HG02885 (cell line): ENCODE results near the gene LRRC32.
"Not testable (repeated sequence)": the region's sequence is repeated elsewhere in the genome, so short reads cannot be mapped to it uniquely, and the experiment has no call there.

Source experiments
- ATAC-seq: cut with Tn5 transposase; IDR thresholded peaks from one replicate; pipeline ENCODE4 v1.9.1; 2021; ENCODE audit warnings: mild to moderate bottlenecking; ENCODE audit not compliant: unreplicated experiment, poor library complexity

LRRC32 gene

DNA sequence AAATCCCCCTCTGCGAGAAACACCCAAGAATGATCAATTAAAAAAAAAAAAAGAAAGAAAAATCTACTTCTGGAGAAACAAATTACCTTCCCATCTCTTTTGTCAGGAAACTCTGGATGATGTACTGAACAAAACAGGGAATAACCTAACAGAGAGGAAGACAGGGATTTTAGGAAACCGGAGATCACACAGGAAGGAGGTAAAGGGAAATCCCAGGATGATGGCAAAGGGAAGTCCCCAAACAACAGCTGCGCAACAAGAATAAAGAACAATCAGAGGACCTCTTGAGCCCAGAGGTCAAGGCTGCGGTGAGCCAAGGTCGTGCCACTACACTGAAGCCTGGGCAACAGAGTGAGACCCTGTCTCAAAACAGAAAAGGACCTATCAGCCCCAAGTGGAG, 50.7 kb downstream of the LRRC32 start:
- ATAC-seq, result not testable (repeated sequence)

DNA sequence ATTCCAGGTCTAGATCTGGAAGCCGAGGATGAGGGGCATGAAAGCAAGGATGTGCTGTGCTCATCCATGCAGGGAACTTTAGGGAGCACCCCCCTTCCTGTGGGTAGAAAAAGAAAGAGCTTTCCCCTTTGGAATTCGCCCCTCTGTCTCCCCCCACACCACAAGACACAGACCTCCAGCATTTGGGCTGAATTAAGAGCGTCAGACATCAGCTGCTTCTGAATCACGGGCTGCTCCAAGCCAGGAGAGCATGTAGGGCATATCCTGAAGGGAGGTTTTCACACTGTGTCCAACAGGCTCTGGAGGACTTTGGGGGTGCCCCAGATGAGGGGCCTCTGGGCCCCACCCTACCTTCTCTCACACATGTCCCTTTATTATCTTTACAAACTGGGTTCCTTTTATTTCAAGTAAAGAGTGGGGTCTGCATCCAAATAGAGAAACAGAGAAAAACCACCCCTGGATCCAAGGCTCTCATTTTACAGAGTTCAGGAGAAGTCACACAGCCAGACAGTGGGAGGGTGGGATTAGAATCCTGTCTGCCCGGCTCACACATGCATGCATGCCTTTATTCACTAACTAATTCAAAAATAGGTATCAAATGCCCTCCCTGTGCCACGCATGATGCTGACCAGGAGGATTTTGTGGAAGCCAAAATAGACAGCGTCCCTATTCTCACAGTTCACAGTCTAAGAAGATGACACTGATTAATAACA, 52.8 kb downstream of the LRRC32 start:
- no peak for ATAC-seq

DNA sequence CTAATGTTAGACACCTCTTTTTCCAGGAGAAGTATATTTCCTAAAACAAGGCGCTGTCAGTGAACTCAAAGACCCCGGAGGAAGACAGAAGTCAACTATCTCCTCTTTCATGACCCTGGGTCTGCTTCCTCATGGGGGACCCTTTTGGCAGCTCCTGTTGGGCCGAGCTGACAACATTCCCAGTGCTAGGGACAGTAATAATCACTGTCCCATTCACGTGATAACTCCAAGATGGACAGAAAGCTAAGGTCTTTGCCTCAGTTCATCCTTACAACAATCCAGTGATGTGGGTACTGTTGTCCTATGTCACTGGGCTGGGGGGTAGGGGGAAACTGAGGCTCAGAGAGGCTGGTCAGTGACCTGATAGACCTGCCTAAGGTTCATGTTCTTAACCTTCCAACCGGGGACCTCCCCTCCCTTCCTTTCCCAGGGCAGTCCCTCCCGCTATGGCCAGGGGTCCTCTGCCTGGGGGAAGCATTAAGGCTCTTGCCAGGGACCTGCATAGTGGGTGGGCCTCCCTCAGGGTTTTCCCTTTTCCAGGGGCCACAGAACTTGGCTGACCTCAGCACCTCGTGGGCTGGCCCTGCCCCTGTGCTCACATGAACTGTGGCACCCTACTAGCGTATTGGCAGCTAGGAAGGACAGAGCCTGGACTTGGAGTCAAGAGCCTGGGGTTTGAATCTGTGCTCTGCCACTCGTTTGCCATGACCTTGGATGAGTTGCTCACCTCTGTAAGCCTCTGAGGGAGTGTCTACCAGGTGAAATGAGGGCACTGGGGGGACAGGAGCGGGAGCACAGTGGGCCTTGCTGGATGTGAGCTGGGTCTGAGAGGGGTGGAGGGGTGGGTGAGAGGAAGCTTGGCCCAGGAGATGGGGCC, 53.6 kb downstream of the LRRC32 start:
- no peak for ATAC-seq

DNA sequence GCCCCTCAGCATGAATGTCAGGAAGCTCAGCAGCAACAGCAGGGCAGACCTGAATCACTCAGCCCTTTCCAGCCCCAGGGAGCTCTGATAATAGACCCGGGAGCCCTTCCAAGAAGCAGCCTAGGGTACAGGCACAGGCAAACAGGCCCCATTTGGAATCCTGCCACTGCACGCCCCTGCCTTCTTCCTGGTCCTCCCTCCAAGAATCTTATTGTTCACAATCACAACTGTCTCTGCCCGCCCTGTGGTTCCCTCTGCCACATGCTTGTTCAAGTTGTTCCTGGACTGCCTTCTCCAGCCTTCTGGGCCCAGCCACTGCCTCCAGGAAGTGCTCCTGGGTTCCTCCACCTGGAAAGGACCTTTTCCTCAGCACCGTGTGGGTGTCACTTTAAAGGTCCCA, 54.6 kb downstream of the LRRC32 start:
- ATAC-seq, result no peak

DNA sequence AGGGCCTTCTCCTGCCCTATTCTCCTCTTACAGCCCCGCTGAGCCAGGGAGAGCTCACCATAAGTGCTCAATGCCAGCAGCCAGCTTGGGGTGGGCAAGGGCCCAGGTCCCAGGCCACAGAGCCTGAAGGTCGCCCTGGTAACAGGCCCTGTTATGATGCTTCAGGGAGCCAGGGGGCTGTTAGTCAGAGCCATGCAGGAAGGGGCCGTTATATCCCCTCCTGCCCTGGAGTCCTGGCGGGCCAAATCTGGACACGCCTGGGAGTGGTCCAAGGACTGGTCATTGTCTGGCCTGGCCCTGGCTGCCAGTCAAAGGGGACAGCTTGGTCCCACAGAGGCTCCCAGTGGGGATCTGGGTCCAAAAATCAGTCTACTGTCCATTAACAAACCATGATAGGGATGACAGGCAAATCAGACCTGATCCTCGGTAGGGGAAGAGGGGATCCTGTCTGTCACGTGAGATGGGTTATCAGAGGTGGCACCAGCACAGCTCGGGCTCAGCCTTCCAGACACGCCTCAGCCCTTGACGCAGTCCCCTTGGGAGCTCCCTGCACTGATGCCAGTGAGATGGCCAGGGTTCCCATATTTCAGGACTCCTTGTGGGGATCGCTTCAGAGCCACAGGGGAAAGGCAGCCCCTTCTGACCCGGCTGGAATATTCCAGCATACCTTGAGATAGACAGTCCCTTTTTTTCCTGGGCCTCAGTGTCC, 55.9 kb downstream of the LRRC32 start:
- no peak for ATAC-seq

DNA sequence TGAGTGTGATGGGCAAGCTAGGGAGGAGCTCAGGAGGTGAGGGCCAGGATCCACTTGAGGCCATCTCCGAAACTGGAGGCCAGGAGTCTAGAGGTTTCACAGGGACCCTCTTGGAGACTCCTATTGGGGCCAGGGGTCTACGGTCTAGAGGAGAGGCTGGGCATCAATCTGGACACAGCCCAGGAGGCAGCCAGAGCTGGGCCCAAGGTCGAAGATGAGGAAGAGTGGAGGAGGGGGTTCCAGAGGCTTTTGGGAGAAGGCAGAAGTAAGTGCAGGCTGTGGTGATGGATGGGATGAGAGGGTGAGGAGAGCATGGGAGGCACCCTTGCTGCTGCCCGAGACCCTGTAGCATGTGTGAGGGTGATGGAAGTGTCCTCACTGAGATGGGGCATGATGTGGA, 56.6 kb downstream of the LRRC32 start:
- ATAC-seq, result no peak

DNA sequence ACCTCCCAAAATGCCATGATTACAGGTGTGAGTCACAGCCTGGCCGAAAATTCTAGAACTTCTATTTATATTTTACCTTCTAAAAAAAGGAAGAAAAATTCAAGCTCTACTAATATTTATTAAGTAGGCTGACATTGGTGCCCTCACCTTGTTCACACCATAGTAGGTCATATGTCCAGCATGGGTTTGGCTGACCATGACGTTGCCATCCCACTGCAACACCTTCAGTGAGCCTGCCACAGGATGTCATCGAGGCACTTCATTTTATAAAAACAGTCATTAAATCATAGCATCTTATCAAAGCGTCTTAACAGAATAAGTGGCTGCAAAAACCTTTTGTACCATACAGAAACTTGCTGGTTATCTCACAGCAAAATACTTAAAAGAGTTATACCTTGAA, 58.3 kb downstream of the LRRC32 start:
- no peak for ATAC-seq

DNA sequence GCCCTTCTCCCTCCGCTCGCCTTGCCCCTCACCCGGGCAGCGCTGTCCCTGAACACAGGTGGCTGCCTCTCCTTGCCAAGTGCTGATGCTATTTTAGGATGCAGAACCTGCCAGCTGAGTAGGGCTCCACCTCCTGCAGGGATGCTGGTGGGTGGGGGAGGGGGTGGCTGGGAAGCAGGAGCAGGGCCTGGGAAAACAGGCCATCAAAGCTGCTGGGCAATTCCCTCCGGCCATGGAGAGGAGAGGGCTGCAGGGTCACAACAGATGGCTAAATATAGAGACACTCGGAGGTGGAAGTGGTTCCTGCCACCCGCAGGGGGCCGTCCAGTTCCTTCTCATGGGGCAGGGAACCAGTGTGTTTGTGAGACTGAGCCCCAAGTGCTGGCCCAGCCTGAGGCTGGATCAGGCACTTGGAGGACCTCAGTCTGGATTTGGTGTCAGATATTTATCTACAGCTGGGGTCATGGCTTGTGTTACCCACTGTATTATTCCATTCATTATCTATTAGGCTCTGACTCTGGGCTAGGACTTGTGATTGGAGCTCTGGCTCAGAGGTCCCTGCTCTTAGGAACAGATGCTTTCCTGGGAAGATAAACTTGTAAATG, 59.6 kb downstream of the LRRC32 start:
- no peak for ATAC-seq

DNA sequence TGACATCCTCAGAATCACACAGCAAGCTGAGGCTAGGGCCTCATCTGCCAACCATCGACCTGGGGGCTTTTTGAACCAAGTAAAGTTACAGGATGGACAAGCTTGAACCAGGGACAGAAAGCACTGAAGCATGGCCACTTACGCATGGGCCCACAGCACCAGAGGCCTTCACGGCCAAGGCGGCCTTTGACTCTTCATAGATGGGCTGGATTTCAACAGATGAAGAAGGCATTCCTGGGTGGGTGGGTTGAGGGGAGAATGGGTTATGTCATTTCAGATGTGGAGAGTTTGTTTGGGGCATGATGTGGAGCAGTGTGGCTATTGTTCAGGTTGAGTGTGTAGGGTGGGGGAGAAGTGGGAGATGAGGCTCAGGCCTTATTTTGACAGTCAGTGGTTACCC, 60.2 kb downstream of the LRRC32 start:
- no peak for ATAC-seq

DNA sequence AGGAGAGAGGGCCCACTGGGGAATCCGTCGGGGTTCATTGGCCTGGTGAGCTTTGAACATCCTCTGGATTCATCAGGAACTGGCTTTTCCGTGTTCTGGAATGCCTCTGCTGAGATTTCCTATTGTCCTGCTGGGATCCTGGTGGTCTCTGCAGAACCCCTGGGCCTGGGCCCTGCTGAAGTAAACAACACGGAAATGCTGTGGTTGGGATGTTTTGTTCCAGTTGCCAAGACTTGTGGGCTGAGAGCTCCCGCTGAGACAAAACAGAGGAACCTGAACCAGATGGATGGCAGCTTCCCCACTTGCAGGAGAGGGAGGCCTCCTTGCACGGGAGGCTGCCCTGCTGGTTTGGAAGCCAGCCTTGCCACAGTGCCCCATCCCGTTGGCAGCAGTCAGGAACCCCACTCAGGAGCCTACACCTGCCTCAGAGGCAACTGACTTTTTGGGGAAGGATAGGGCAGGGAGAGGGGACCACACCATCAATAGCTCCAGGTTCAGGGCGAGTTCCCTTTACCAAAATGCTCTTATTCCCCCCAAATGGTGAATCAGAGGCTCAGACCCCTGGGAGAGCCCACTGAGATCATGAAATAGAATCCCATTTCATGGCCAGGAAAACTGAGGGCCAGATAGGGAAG, 60.7 kb downstream of the LRRC32 start:
- ATAC-seq, result no peak

DNA sequence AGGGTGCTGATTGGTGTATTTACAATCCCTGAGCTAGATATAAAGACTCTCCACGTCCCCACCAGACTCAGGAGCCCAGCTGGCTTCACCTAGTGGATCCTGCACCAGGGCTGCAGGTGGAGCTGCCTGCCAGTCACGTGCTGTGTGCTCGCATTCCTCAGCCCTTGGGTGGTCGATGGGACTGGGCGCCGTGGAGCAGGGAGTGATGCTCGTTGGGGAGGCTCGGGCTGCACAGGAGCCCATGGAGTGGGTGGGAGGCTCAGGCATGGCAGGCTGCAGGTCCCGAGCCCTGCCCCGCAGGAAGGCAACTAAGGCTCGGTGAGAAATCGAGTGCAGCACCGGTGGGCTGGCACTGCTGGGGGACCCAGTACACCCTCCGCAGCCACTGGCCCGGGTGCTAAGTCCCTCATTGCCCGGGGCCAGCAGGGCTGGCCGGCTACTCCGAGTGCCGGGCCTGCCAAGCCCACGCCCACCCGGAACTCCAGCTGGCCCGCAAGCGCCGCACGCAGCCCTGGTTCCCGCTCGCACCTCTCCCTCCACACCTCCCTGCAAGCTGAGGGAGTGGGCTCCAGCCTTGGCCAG, 61.6 kb downstream of the LRRC32 start:
- not testable (repeated sequence) for ATAC-seq

DNA sequence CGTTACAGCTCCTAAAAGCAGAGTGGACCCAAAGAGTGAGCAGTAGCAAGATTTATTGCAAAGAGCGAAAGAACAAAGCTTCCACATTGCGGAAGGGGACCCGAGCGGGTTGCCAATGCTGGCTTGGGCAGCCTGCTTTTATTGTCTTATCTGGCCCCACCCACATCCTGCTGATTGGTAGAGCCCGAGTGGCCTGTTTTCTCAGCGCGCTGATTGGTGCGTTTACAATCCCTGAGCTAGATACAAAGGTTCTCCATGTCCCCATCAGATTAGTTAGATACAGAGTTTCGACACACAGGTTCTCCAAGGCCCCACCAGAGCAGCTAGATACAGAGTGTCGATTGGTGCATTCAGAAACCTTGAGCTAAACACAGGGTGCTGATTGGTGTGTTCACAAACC, 62.3 kb downstream of the LRRC32 start:
- not testable (repeated sequence) for ATAC-seq
